HEK293 (cell line): ENCODE data around the gene ACAD9.

Source experiments
- AEBP2 ChIP-seq: fragments of 450-650 bp; formaldehyde crosslinking; IDR thresholded peaks from 2 replicates; pipeline ENCODE4 v1.5.1; 2016; ENCODE audit warnings: missing biosample characterization, missing genetic modification characterization, borderline replicate concordance
- CTCF ChIP-seq: fragments of 450-650 bp; formaldehyde crosslinking; IDR thresholded peaks from 2 replicates; pipeline ENCODE4 v1.5.1; 2016; ENCODE audit warnings: missing biosample characterization, missing genetic modification characterization
- REST ChIP-seq: fragments of 450-650 bp; formaldehyde crosslinking; IDR thresholded peaks from 2 replicates; pipeline ENCODE4 v1.5.1; 2016; ENCODE audit warnings: missing biosample characterization, missing genetic modification characterization
- TRIM28 ChIP-seq: IDR thresholded peaks from 2 replicates; pipeline ENCODE4 v1.6.1; 2011; ENCODE audit warnings: low read length, control low read depth, borderline replicate concordance
- ZNF398 ChIP-seq: fragments of 450-650 bp; formaldehyde crosslinking; IDR thresholded peaks from 2 replicates; pipeline ENCODE4 v1.5.1; 2017; ENCODE audit warnings: missing biosample characterization, missing genetic modification characterization

- no peak for TF ChIP-seq AEBP2 (tag by site-specific recombination)
- TF ChIP-seq TRIM28: no peak
- TF ChIP-seq CTCF (tag by site-specific recombination): no peak
- no peak for TF ChIP-seq ZNF398 (tag by site-specific recombination)
- TF ChIP-seq REST (tag by site-specific recombination): no peak
Measured at GRCh38 chr3:128881576-128881975, 2.2 kb downstream of the ACAD9 start.
